GF-D8 (cell line): ENCODE results near the gene SLCO6A1.

Experiments used
- DNase-seq: peaks from one replicate; lab custom pipeline; 2025; lab: John Stamatoyannopoulos, UW

SLCO6A1 gene

GRCh38 chr5:102453716-102454115 lies 45.1 kb downstream of the SLCO6A1 start:
- no peak for DNase-seq

- no peak for DNase-seq
Measured at GRCh38 chr5:102451082-102451481, 47.7 kb downstream of the SLCO6A1 start.

GRCh38 chr5:102450313-102450990 lies 48.3 kb downstream of the SLCO6A1 start:
- DNase-seq: no peak

GRCh38 chr5:102433473-102433872 lies 65.3 kb downstream of the SLCO6A1 start:
- no peak for DNase-seq

GRCh38 chr5:102421647-102422046 lies 77.2 kb downstream of the SLCO6A1 start:
- no peak for DNase-seq

- no peak for DNase-seq
Measured at GRCh38 chr5:102418531-102418930, 80.3 kb downstream of the SLCO6A1 start.

GRCh38 chr5:102414448-102414847 lies 84.4 kb downstream of the SLCO6A1 start:
- no peak for DNase-seq

GRCh38 chr5:102388235-102388634 lies 110.6 kb downstream of the SLCO6A1 start:
- DNase-seq: no peak

- DNase-seq: no peak
Measured at GRCh38 chr5:102385365-102385764, 113.4 kb downstream of the SLCO6A1 start.

GRCh38 chr5:102380174-102380573 lies 118.6 kb downstream of the SLCO6A1 start:
- DNase-seq: no peak

GRCh38 chr5:102375876-102376275 lies 122.9 kb downstream of the SLCO6A1 start:
- no peak for DNase-seq

GRCh38 chr5:102375272-102375671 lies 123.5 kb downstream of the SLCO6A1 start:
- DNase-seq: no peak

GRCh38 chr5:102368392-102368791 lies 130.4 kb downstream of the SLCO6A1 start:
- DNase-seq: no peak

GRCh38 chr5:102341681-102342288 lies 157.0 kb downstream of the SLCO6A1 start:
- DNase-seq: no peak

GRCh38 chr5:102324714-102325113 lies 174.1 kb downstream of the SLCO6A1 start:
- DNase-seq: no peak
